Erythroblast (primary cell): ENCODE results near the gene CLIC6.

Source experiments
- GATA1 ChIP-seq: IDR thresholded peaks from 2 replicates; pipeline ENCODE4 v1.6.1; 2011; ENCODE audit warnings: low read depth, mild to moderate bottlenecking, control low read depth, low read length, moderate library complexity
- POLR2A ChIP-seq: IDR thresholded peaks from 2 replicates; pipeline ENCODE4 v1.6.1; 2011; ENCODE audit warnings: mild to moderate bottlenecking, low read length

GRCh38 chr21:34732388-34732821, 63.6 kb downstream of the CLIC6 start:
- TF ChIP-seq POLR2A (no peak), GATA1 (no peak)
